K562 (cell line): ENCODE results near the gene TMEM205. TPM values are rescaled to one million over a fixed set of nuclear protein-coding genes. Genes with fewer than 3 reads are reported as not detected.
A peak's percentile ranks its signal among the peaks of the same experiment; 100 is the strongest.

Experiments
- EP400 ChIP-seq: fragments of 450-650 bp; IDR thresholded peaks from 2 replicates; pipeline ENCODE4 v1.6.1; 2017; ENCODE audit warnings: antibody characterized with exemption, mild to moderate bottlenecking, moderate library complexity
- FOXP1 ChIP-seq: sonication (generic); formaldehyde crosslinking; IDR thresholded peaks from 2 replicates; pipeline ENCODE4 v1.8.0; 2022; ENCODE audit warnings: mild to moderate bottlenecking, missing genetic modification reagents
- HDAC2 ChIP-seq: fragments of 450-650 bp; IDR thresholded peaks from 2 replicates; pipeline ENCODE4 v1.6.1; 2016; ENCODE audit warnings: mild to moderate bottlenecking
- HNRNPUL1 ChIP-seq: fragments of 200-400 bp; formaldehyde crosslinking; IDR thresholded peaks from 2 replicates; pipeline ENCODE4 v1.6.1; 2017; ENCODE audit warnings: low read length
- KAT2B ChIP-seq: IDR thresholded peaks from one replicate; pipeline ENCODE4 v1.6.1; 2012; ENCODE audit warnings: low read depth, mild to moderate bottlenecking, control low read depth, inconsistent platforms, low read length, moderate library complexity
- MECOM ChIP-seq: fragments of 250-450 bp; sonication (Bioruptor Pico); IDR thresholded peaks from 2 replicates; pipeline ENCODE4 v1.8.0; 2022; ENCODE audit warnings: inconsistent platforms
- NFE2L1 ChIP-seq: fragments of 450-650 bp; IDR thresholded peaks from 2 replicates; pipeline ENCODE4 v1.6.1; 2016; ENCODE audit warnings: missing genetic modification characterization, low read depth, mild to moderate bottlenecking, missing compliant biosample characterization, moderate library complexity, borderline replicate concordance
- SMARCC2 ChIP-seq: fragments of 450-650 bp; IDR thresholded peaks from 2 replicates; pipeline ENCODE4 v1.6.1; 2017; ENCODE audit warnings: antibody characterized with exemption, moderate library complexity, mild to moderate bottlenecking, low read depth
- SREBF2 ChIP-seq: sonication (generic); formaldehyde crosslinking; IDR thresholded peaks from 2 replicates; pipeline ENCODE4 v1.4.0; 2020; ENCODE audit warnings: mild to moderate bottlenecking, missing genetic modification reagents
- STAG1 ChIP-seq: sonication (generic); formaldehyde crosslinking; IDR thresholded peaks from 2 replicates; pipeline ENCODE4 v1.5.0; 2020; ENCODE audit warnings: missing genetic modification reagents, borderline replicate concordance
- TCF7 ChIP-seq: sonication (generic); IDR thresholded peaks from 2 replicates; pipeline ENCODE4 v1.6.1; 2016; ENCODE audit warnings: antibody characterized with exemption, borderline replicate concordance
- ZNF121 ChIP-seq: sonication (generic); formaldehyde crosslinking; conservative IDR thresholded peaks from 2 replicates; pipeline ENCODE4 v1.8.0; 2022; ENCODE audit warnings: missing genetic modification reagents
- ZNF175 ChIP-seq: fragments of 200-800 bp; sonication (Bioruptor generic); IDR thresholded peaks from 2 replicates; pipeline ENCODE4 v1.6.1; 2016; ENCODE audit warnings: low read depth, mild to moderate bottlenecking, missing genetic modification characterization, missing compliant biosample characterization
- ZNF212 ChIP-seq: fragments of 450-650 bp; formaldehyde crosslinking; IDR thresholded peaks from 2 replicates; pipeline ENCODE4 v1.4.0; 2020; ENCODE audit warnings: mild to moderate bottlenecking
- ZNF282 ChIP-seq: sonication (generic); formaldehyde crosslinking; IDR thresholded peaks from 2 replicates; pipeline ENCODE4 v1.8.1; 2023; ENCODE audit warnings: missing genetic modification reagents
- ZNF780A ChIP-seq: fragments of 250-450 bp; sonication (Bioruptor Pico); IDR thresholded peaks from 2 replicates; pipeline ENCODE4 v1.5.0; 2021; ENCODE audit warnings: mild to moderate bottlenecking
- ZNF830 ChIP-seq: fragments of 250-450 bp; sonication (Bioruptor Pico); IDR thresholded peaks from 2 replicates; pipeline ENCODE4 v1.5.0; 2021; ENCODE audit warnings: mild to moderate bottlenecking
- polyA plus RNA-seq, 8 experiments: library from polyadenylated mRNA; depleted of rRNA in 4 of 8; stranded (reverse) in 5 of 8; unstranded in 3 of 8; fragments of >200 nt; fragmentation: Nextera tagmentation in 2 of 8; fragmentation: Illumina TruSeq in 1 of 8; extraction: Ambion mirVana in 2 of 8; extraction: Trizol in 1 of 8; gene quantifications; 2 replicates each; pipeline versions ENCODE4 v1.2.1 to v1.2.3, GENCODE V29; 2011 to 2014; ENCODE audit warnings: inconsistent platforms in 1 of 8, missing spikeins in 1 of 8
- total RNA-seq, 7 experiments: library from RNA; depleted of rRNA in 6 of 7; stranded (reverse); fragments of >200 nt in 6 of 7; fragmentation: Illumina TruSeq in 2 of 7; extraction: Trizol in 2 of 7; gene quantifications; 2 replicates each; pipeline versions ENCODE4 v1.2.1 to v1.2.3, GENCODE V29; 2011 to 2021; ENCODE audit warnings: low replicate concordance in 1 of 7
- TF ChIP-seq, protein P1 (sequence below): fragments of 250-450 bp; sonication (Bioruptor Pico); IDR thresholded peaks from 2 replicates; pipeline ENCODE4 v1.8.0; 2022; ENCODE audit warnings: moderate library complexity, mild to moderate bottlenecking, inconsistent platforms
- TF ChIP-seq, protein P2 (sequence below), 3 experiments: IDR thresholded peaks in 2 of 3; conservative IDR thresholded peaks in 1 of 3; 2 replicates each; pipeline ENCODE4 v1.5.1; 2011 to 2012; ENCODE audit warnings: low read length in 3 of 3, mild to moderate bottlenecking in 3 of 3, control low read depth in 2 of 3, improper control_type of control experiment in 1 of 3, inconsistent platforms in 1 of 3, low read depth in 1 of 3, mixed read lengths in 1 of 3, moderate library complexity in 1 of 3; ENCODE audit not compliant: insufficient read depth in 2 of 3
- TF ChIP-seq, protein P3 (sequence below): fragments of 450-650 bp; formaldehyde crosslinking; IDR thresholded peaks from 2 replicates; pipeline ENCODE4 v1.4.0; 2020; ENCODE audit warnings: mild to moderate bottlenecking, moderate library complexity
- TF ChIP-seq, protein P4 (sequence below): fragments of 250-450 bp; sonication (Bioruptor Pico); IDR thresholded peaks from 2 replicates; pipeline ENCODE4 v1.5.0; 2020; ENCODE audit warnings: mild to moderate bottlenecking, borderline replicate concordance
- TF ChIP-seq, protein P5 (sequence below), 2 experiments: fragments of 450-650 bp in 1 of 2; sonication (generic) in 1 of 2; formaldehyde crosslinking in 1 of 2; IDR thresholded peaks in 1 of 2; conservative IDR thresholded peaks in 1 of 2; 2 replicates each; pipeline versions ENCODE4 v1.6.1 to v1.8.1; 2016 to 2023; ENCODE audit warnings: mild to moderate bottlenecking in 2 of 2, moderate library complexity in 2 of 2, inconsistent platforms in 1 of 2, missing genetic modification reagents in 1 of 2

The TMEM205 gene
- total and polyA plus RNA-seq, 9 of the 15 experiments (the other 6 are each of a cell fraction or from before 2014, with no cell fraction given): 21.3 to 81.5 (median 44.1) TPM

DNA sequence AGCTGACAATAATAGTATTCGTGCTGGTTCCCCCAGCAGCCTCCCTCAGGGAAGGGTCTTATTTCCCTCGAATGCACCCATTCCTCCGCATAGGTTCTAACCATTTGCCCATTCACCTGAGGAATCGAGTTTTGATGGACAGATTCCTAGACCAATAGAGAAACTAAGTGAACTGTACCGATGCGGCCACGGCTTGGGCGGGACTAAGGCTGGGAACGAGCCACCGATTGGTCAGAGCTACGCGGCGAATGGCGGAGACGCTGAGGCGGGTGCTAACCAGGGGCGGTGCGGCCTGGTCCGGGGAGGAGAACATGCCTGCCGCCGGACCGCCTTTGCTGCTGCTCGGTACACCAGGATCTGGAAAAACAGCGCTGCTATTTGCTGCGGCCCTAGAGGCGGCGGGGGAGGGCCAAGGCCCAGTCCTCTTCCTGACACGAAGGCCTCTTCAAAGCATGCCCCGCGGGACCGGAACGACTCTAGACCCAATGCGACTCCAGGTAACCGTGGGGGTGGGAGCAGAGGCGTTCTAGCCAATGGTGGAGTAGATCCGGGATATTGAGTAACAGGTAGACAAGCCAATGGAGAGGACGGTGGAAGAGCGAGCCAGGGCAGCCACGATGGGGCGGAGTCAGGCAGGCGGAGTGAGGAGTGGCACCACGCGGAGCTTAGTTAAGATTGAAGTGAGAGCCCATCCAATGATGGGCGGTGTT is 28.5 kb upstream of the TMEM205 start, which contains the start of gene SWSAP1 (continued):
- TF ChIP-seq, protein P1, sequence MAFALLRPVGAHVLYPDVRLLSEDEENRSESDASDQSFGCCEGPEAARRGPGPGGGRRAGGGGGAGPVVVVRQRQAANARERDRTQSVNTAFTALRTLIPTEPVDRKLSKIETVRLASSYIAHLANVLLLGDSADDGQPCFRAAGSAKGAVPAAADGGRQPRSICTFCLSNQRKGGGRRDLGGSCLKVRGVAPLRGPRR (CRISPR knock-in tag): no peak
- TF ChIP-seq ZNF121 (CRISPR knock-in tag) (no peak), SREBF2 (no peak), TCF7 (0 out of 2 replicates have a peak, but pooled peaks have one; percentile 19), ZNF780A (CRISPR knock-in tag) (no peak), HNRNPUL1 (no peak), FOXP1 (CRISPR knock-in tag) (peak; percentile 96), ZNF830 (no peak), STAG1 (CRISPR knock-in tag) (no peak), ZNF175 (CRISPR knock-in tag) (no peak), HDAC2 (peak; percentile 5; the same call in 1 of the 2 replicates), EP400 (peak; percentile 96), MECOM (CRISPR knock-in tag) (no peak), ZNF282 (CRISPR knock-in tag) (no peak), NFE2L1 (tag) (no peak), ZNF212 (CRISPR knock-in tag) (no peak), SMARCC2 (no peak), KAT2B (no peak)
- TF ChIP-seq, protein P2, sequence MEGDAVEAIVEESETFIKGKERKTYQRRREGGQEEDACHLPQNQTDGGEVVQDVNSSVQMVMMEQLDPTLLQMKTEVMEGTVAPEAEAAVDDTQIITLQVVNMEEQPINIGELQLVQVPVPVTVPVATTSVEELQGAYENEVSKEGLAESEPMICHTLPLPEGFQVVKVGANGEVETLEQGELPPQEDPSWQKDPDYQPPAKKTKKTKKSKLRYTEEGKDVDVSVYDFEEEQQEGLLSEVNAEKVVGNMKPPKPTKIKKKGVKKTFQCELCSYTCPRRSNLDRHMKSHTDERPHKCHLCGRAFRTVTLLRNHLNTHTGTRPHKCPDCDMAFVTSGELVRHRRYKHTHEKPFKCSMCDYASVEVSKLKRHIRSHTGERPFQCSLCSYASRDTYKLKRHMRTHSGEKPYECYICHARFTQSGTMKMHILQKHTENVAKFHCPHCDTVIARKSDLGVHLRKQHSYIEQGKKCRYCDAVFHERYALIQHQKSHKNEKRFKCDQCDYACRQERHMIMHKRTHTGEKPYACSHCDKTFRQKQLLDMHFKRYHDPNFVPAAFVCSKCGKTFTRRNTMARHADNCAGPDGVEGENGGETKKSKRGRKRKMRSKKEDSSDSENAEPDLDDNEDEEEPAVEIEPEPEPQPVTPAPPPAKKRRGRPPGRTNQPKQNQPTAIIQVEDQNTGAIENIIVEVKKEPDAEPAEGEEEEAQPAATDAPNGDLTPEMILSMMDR (IDR thresholded peaks at IDR 0.05 in 2 of 3, conservative IDR thresholded peaks at IDR 0.05 in 1 of 3; ENCODE audit: insufficient read depth in 2 of 3, low read depth in 1 of 3, low read length in 3 of 3): no peak
- TF ChIP-seq, protein P3, sequence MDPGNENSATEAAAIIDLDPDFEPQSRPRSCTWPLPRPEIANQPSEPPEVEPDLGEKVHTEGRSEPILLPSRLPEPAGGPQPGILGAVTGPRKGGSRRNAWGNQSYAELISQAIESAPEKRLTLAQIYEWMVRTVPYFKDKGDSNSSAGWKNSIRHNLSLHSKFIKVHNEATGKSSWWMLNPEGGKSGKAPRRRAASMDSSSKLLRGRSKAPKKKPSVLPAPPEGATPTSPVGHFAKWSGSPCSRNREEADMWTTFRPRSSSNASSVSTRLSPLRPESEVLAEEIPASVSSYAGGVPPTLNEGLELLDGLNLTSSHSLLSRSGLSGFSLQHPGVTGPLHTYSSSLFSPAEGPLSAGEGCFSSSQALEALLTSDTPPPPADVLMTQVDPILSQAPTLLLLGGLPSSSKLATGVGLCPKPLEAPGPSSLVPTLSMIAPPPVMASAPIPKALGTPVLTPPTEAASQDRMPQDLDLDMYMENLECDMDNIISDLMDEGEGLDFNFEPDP (CRISPR knock-in tag): no peak
- TF ChIP-seq, protein P4, sequence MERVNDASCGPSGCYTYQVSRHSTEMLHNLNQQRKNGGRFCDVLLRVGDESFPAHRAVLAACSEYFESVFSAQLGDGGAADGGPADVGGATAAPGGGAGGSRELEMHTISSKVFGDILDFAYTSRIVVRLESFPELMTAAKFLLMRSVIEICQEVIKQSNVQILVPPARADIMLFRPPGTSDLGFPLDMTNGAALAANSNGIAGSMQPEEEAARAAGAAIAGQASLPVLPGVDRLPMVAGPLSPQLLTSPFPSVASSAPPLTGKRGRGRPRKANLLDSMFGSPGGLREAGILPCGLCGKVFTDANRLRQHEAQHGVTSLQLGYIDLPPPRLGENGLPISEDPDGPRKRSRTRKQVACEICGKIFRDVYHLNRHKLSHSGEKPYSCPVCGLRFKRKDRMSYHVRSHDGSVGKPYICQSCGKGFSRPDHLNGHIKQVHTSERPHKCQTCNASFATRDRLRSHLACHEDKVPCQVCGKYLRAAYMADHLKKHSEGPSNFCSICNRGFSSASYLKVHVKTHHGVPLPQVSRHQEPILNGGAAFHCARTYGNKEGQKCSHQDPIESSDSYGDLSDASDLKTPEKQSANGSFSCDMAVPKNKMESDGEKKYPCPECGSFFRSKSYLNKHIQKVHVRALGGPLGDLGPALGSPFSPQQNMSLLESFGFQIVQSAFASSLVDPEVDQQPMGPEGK: no peak
- TF ChIP-seq, protein P5, sequence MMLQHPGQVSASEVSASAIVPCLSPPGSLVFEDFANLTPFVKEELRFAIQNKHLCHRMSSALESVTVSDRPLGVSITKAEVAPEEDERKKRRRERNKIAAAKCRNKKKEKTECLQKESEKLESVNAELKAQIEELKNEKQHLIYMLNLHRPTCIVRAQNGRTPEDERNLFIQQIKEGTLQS (IDR thresholded peaks at IDR 0.05): no peak
- TF ChIP-seq, protein P5 (CRISPR knock-in tag; conservative IDR thresholded peaks at IDR 0.05): no peak
